CD4-positive, alpha-beta T cell (primary cell): ENCODE measurements around the gene LEF1. TPM values are rescaled to one million over a fixed set of nuclear protein-coding genes. Genes with fewer than 3 reads are reported as not detected.

Experiments
- ATAC-seq: fragments of 200-7000 bp; cut with Tn5 transposase; one replicate; pipeline ENCODE4 v1.10.0; 2022; ENCODE audit warnings: mild to moderate bottlenecking; ENCODE audit not compliant: poor library complexity
- CTCF ChIA-PET: fragments of 350-600 bp; sonication (Branson Sonifier 250); formaldehyde crosslinking; loops from one replicate; lab custom pipeline; 2021; ENCODE audit warnings: antibody characterized with exemption, inconsistent platforms; lab: Charles Lee
- POLR2A ChIA-PET: fragments of 350-600 bp; sonication (Branson Sonifier 250); formaldehyde crosslinking; loops from one replicate; lab custom pipeline; 2021; ENCODE audit warnings: antibody characterized with exemption, inconsistent platforms; lab: Charles Lee
- DNase-seq, 14 experiments: peaks; one replicate each; pipeline ENCODE4 v3.0.0-alpha.2; 2013 to 2020; ENCODE audit warnings: mixed read lengths in 2 of 14
- H3K27ac ChIP-seq, 2 donors: one replicate each; pipeline versions ENCODE4 v1.5.1 to v1.7.0; 2013; ENCODE audit warnings: low read length in 2 of 2, low read depth in 1 of 2, mild to moderate bottlenecking in 1 of 2
- H3K27me3 ChIP-seq, 2 experiments: 1 replicate in 1 of 2; 2 replicates in 1 of 2; pipeline versions ENCODE4 v1.6.1 to v1.7.0; 2013; ENCODE audit warnings: low read length in 2 of 2, control low read depth in 1 of 2, mild to moderate bottlenecking in 1 of 2, moderate library complexity in 1 of 2; ENCODE audit not compliant: insufficient read depth in 2 of 2, control insufficient read depth in 1 of 2
- H3K36me3 ChIP-seq: one replicate; pipeline ENCODE4 v1.6.1; 2013; ENCODE audit warnings: low read length, control low read depth; ENCODE audit not compliant: insufficient read depth
- H3K4me1 ChIP-seq: one replicate; pipeline ENCODE4 v1.6.1; 2013; ENCODE audit warnings: low read length, control low read depth; ENCODE audit not compliant: insufficient read depth
- H3K4me3 ChIP-seq: one replicate; pipeline ENCODE4 v1.5.1; 2013; ENCODE audit warnings: mild to moderate bottlenecking, low read length, moderate library complexity
- H3K9me3 ChIP-seq, 2 experiments: 1 replicate in 1 of 2; 2 replicates in 1 of 2; pipeline versions ENCODE4 v1.6.1 to v1.7.0; 2013; ENCODE audit warnings: low read length in 2 of 2, mild to moderate bottlenecking in 2 of 2, control low read depth in 1 of 2, moderate library complexity in 1 of 2; ENCODE audit not compliant: control insufficient read depth in 1 of 2, insufficient read depth in 1 of 2
- H3K27ac Mint-ChIP-seq: one replicate; pipeline ENCODE4 v1.8.0; 2020; ENCODE audit warnings: mixed read lengths
- H3K27me3 Mint-ChIP-seq: one replicate; pipeline ENCODE4 v1.8.0; 2021; ENCODE audit warnings: mixed read lengths
- H3K36me3 Mint-ChIP-seq: one replicate; pipeline ENCODE4 v1.8.0; 2021; ENCODE audit warnings: low read depth, mixed read lengths
- H3K4me1 Mint-ChIP-seq: one replicate; pipeline ENCODE4 v1.8.0; 2021; ENCODE audit warnings: low read depth, mixed read lengths
- H3K4me3 Mint-ChIP-seq: one replicate; pipeline ENCODE4 v1.8.0; 2020; ENCODE audit warnings: mild to moderate bottlenecking, mixed read lengths
- H3K9me3 Mint-ChIP-seq: one replicate; pipeline ENCODE4 v1.8.0; 2020; ENCODE audit warnings: mixed read lengths
- intact Hi-C, 2 experiments: fragments of 100-400 bp; cut with DNase I in 1 of 2; cut with micrococcal nuclease in 1 of 2; formaldehyde crosslinking; loops; one replicate each; pipeline versions ENCODE4 v1.15.1 to v1.9.0; 2023 to 2025; cut with DNase I, micrococcal nuclease
- total RNA-seq, 174 experiments: library from RNA in 2 of 174; stranded (reverse) in 2 of 174; gene quantifications; one replicate each; pipeline ENCODE4 v1.2.3 and lab custom pipeline; 2021 to 2026
- TF ChIP-seq, protein P1 (sequence below): fragments of 200-600 bp; IDR thresholded peaks from one replicate; pipeline ENCODE4 v1.8.0; 2022; ENCODE audit warnings: antibody characterized with exemption, mild to moderate bottlenecking

Gene LEF1
- total RNA-seq, 2 experiments from 2014 or later = 409 to 438 TPM

DNA sequence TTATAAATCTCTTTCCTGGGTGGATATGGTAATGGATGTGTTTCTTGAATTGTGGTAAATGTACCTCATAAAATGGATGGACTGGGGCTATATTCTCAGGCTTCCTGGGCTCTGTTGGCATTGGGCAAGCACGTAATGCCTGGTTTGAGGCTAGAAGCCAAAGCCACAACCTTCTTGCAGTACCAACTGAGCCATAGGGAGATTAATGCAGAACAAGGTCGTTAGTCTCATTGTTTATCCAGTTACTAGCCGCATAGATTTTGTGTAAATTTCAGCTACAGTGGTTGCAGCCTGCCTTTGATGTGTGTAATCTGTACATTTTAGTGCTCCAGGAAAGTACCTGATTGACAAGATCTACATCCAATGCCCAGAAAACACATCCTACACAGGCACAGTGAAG lies 7.2 kb upstream of the LEF1 start:
- intact Hi-C loops = no loop called here
- Histone ChIP-seq H3K27me3 (peaks cover 0 to 2% of the 10 kb centered on the region in 2 experiments), H3K4me1 (peaks cover 29% of the 10 kb centered on the region), H3K4me3 (no peak overlapping the region), H3K36me3 (peaks cover 6% of the 10 kb centered on the region), H3K9me3 (no peaks in the 10 kb centered on the region), H3K27ac (no peak overlapping the region)
- DNase-seq (no peak), ATAC-seq (no peak)
- H3K27ac Mint-ChIP-seq = peak overlapping the region; percentile 39
- ChIA-PET CTCF (interaction anchor here (1.1 kb wide), 1 partner anchor 12 kb away, joined by 3 read pairs; no protein-coding TSS in a partner anchor), POLR2A (no interaction called here)
- H3K27me3 Mint-ChIP-seq = no peaks in the 10 kb centered on the region
- H3K36me3 Mint-ChIP-seq = peaks cover 54% of the 10 kb centered on the region
- H3K9me3 Mint-ChIP-seq = no peaks in the 10 kb centered on the region
- TF ChIP-seq, protein P1, sequence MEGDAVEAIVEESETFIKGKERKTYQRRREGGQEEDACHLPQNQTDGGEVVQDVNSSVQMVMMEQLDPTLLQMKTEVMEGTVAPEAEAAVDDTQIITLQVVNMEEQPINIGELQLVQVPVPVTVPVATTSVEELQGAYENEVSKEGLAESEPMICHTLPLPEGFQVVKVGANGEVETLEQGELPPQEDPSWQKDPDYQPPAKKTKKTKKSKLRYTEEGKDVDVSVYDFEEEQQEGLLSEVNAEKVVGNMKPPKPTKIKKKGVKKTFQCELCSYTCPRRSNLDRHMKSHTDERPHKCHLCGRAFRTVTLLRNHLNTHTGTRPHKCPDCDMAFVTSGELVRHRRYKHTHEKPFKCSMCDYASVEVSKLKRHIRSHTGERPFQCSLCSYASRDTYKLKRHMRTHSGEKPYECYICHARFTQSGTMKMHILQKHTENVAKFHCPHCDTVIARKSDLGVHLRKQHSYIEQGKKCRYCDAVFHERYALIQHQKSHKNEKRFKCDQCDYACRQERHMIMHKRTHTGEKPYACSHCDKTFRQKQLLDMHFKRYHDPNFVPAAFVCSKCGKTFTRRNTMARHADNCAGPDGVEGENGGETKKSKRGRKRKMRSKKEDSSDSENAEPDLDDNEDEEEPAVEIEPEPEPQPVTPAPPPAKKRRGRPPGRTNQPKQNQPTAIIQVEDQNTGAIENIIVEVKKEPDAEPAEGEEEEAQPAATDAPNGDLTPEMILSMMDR = no peak
- H3K4me3 Mint-ChIP-seq = peak overlapping the region; percentile 64
- H3K4me1 Mint-ChIP-seq = peaks cover 45% of the 10 kb centered on the region

DNA sequence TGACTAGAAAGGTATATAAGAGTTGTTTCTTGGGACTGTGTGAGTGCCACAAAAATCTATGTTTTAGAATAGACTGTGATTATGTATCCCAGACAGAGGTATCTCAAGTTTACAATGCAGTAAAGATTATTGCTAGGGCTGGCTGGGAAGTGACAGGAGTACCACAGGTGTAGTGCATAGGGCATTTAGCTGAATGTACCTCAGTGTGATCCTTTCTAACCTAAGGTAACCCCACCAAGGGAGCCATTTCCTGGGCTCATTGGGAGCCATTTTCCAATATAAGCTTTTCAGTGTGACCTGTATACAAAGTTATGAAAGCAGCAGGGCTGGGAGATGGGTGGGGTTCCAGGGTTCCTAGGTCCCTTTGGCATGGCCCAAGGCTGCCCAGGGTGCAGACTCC lies 6.1 kb upstream of the LEF1 start:
- Mint-ChIP-seq H3K4me1 (peaks cover 56% of the 10 kb centered on the region), H3K36me3 (peaks cover 54% of the 10 kb centered on the region), H3K4me3 (peak overlapping the region; percentile 93), H3K9me3 (no peaks in the 10 kb centered on the region), H3K27ac (peak overlapping the region; percentile 88), H3K27me3 (no peaks in the 10 kb centered on the region)
- Histone ChIP-seq H3K27me3 (peaks cover 3 to 4% of the 10 kb centered on the region in 2 experiments), H3K4me1 (peaks cover 35% of the 10 kb centered on the region), H3K4me3 (no peak overlapping the region), H3K27ac (no peak overlapping the region), H3K9me3 (no peaks in the 10 kb centered on the region), H3K36me3 (peaks cover 6% of the 10 kb centered on the region)
- no peak for ATAC-seq
- intact Hi-C loops = loop anchor here (5.0 kb wide), 3 partner anchors 292 to 397 kb away; no protein-coding TSS in a partner anchor
- TF ChIP-seq, protein P1 = no peak
- ChIA-PET POLR2A (interaction anchor here (0.5 to 10.5 kb wide), 6 partner anchors 8 to 446 kb away, joined by 3 to 148 read pairs (median 3); no protein-coding TSS in a partner anchor), CTCF (interaction anchor here (1.0 kb wide), 1 partner anchor 156 kb away, joined by 3 read pairs; no protein-coding TSS in a partner anchor)
- no peak for DNase-seq

DNA sequence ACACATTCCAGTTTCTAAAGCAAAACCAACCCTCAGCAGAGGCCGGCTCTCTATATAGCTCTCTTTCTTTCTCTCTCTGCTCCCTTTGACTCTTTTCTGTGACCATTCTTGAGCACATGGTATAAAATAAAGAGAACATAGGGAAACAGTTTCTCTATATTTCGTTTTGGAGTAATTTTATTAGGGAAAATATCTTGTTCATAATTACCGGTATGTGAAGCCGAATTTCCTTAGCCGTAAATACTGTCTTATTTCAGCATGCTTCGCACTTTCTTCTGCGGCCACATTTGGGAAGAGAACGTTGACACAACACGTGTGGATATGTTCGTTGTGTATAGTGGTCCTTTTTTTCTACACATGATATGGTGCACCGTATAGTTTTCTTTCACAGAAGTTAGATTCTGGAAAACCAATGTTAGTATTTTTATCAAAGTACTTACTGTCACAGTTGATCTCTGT lies 4.9 kb upstream of the LEF1 start:
- ChIA-PET CTCF (interaction anchor here (0.7 to 1.9 kb wide), 6 partner anchors 8 to 399 kb away, joined by 3 to 17 read pairs (median 4); no protein-coding TSS in a partner anchor), POLR2A (interaction anchor here (0.6 to 10.5 kb wide), 20 partner anchors 11 to 477 kb away, joined by 3 to 148 read pairs (median 4); partner anchors contain the start of genes OSTC and PAPSS1)
- TF ChIP-seq, protein P1 = no peak
- Histone ChIP-seq H3K27ac (peak overlapping the region; percentile 10 to 91), H3K9me3 (peaks cover 0 to 4% of the 10 kb centered on the region in 2 experiments), H3K36me3 (peaks cover 6% of the 10 kb centered on the region), H3K4me1 (peaks cover 47% of the 10 kb centered on the region), H3K4me3 (peak overlapping the region; percentile 85), H3K27me3 (peaks cover 7 to 11% of the 10 kb centered on the region in 2 experiments)
- H3K9me3 Mint-ChIP-seq = no peaks in the 10 kb centered on the region
- DNase-seq = no peak
- H3K27ac Mint-ChIP-seq = peak overlapping the region; percentile 88
- intact Hi-C loops = loop anchor here (2.0 to 5.0 kb wide), 4 partner anchors 181 to 399 kb away; no protein-coding TSS in a partner anchor
- ATAC-seq = no peak
- H3K4me1 Mint-ChIP-seq = peaks cover 68% of the 10 kb centered on the region
- H3K36me3 Mint-ChIP-seq = peaks cover 56% of the 10 kb centered on the region
- peaks cover 9% of the 10 kb centered on the region for H3K27me3 Mint-ChIP-seq
- peak overlapping the region; percentile 93 for H3K4me3 Mint-ChIP-seq
